ENCODE measurements around the gene HS6ST2.
A peak's percentile ranks its signal among the peaks of the same experiment; 100 is the strongest.

The HS6ST2 gene

GRCh38 chrX:132623300-132623699 is 335.1 kb downstream of the HS6ST2 start:
- no peak for TF ChIP-seq CTCF (IDR thresholded peaks at IDR 0.05; ENCODE audit: insufficient read depth, missing control alignments)
- FAIRE-seq = no peak
- no peak for DNase-seq (ENCODE audit: insufficient read length, low spot score)

GRCh38 chrX:132622130-132622529 is 336.3 kb downstream of the HS6ST2 start:
- no peak for FAIRE-seq
- no peak for TF ChIP-seq CTCF (IDR thresholded peaks at IDR 0.05; ENCODE audit: insufficient read depth, missing control alignments)
- no peak for DNase-seq (ENCODE audit: insufficient read length, low spot score)

GRCh38 chrX:132618810-132619209 is 339.6 kb downstream of the HS6ST2 start:
- no peak for TF ChIP-seq CTCF (IDR thresholded peaks at IDR 0.05; ENCODE audit: insufficient read depth, missing control alignments)
- DNase-seq (ENCODE audit: insufficient read length, low spot score) = no peak
- FAIRE-seq = no peak

- peak; percentile 27 for TF ChIP-seq CTCF (IDR thresholded peaks at IDR 0.05; ENCODE audit: insufficient read depth, missing control alignments)
- FAIRE-seq (no peak), DNase-seq (ENCODE audit: insufficient read length, low spot score) (no peak)
Observed at GRCh38 chrX:132615391-132616131, 342.9 kb downstream of the HS6ST2 start.

- peak; percentile 17 for TF ChIP-seq CTCF (IDR thresholded peaks at IDR 0.05; ENCODE audit: insufficient read depth, missing control alignments)
- DNase-seq (ENCODE audit: insufficient read length, low spot score) = no peak
Observed at GRCh38 chrX:132614297-132614696, 344.1 kb downstream of the HS6ST2 start.

GRCh38 chrX:132613801-132614200 is 344.6 kb downstream of the HS6ST2 start:
- FAIRE-seq (no peak), DNase-seq (ENCODE audit: insufficient read length, low spot score) (no peak)
- no peak for TF ChIP-seq CTCF (IDR thresholded peaks at IDR 0.05; ENCODE audit: insufficient read depth, missing control alignments)

More at GRCh38 chrX:132614297-132614696, 344.1 kb downstream of the HS6ST2 start:
- no peak for FAIRE-seq

- TF ChIP-seq CTCF (IDR thresholded peaks at IDR 0.05; ENCODE audit: insufficient read depth, missing control alignments) = peak; percentile 52
- DNase-seq (ENCODE audit: insufficient read length, low spot score) (no peak), FAIRE-seq (no peak)
Observed at GRCh38 chrX:132612821-132613564, 345.4 kb downstream of the HS6ST2 start.
